DOHH2 (cell line): ENCODE measurements around the gene TBR1.

Experiments used
- EZH2phosphoT487 ChIP-seq: fragments of 200-600 bp; sonication (generic); IDR thresholded peaks from 2 replicates; pipeline ENCODE4 v1.6.1; 2017; ENCODE audit warnings: borderline replicate concordance, mild to moderate bottlenecking, antibody characterized with exemption, low read length, moderate library complexity, mixed read lengths
- TF ChIP-seq, protein P1 (sequence below): fragments of 200-600 bp; sonication (generic); IDR thresholded peaks from one replicate; pipeline ENCODE4 v1.5.1; 2014; ENCODE audit warnings: antibody characterized with exemption, mild to moderate bottlenecking, low read depth, low read length; ENCODE audit not compliant: poor library complexity, severe bottlenecking

DNA sequence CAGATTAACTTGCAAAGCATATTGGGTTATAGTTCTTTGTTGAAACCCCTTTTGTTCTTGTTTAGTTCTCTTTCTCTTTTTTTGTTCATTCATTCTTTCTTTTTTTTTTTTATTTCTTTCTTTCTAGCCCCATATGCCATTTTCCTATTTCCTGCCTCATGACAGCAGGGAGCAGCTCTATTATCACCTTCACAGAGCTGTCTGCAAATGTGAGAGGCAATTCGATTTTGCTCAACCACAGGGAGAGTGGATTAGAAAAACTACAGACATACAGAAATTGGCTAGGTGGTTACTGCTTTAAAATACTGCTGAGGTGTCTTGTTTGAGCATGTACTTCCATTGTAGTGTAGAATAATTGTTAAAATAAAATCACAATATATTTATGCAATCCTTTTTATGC, 44.2 kb upstream of the TBR1 start:
- TF ChIP-seq, protein P1, sequence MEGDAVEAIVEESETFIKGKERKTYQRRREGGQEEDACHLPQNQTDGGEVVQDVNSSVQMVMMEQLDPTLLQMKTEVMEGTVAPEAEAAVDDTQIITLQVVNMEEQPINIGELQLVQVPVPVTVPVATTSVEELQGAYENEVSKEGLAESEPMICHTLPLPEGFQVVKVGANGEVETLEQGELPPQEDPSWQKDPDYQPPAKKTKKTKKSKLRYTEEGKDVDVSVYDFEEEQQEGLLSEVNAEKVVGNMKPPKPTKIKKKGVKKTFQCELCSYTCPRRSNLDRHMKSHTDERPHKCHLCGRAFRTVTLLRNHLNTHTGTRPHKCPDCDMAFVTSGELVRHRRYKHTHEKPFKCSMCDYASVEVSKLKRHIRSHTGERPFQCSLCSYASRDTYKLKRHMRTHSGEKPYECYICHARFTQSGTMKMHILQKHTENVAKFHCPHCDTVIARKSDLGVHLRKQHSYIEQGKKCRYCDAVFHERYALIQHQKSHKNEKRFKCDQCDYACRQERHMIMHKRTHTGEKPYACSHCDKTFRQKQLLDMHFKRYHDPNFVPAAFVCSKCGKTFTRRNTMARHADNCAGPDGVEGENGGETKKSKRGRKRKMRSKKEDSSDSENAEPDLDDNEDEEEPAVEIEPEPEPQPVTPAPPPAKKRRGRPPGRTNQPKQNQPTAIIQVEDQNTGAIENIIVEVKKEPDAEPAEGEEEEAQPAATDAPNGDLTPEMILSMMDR = no peak
- no peak for TF ChIP-seq EZH2phosphoT487
